Activated CD4-positive, alpha-beta memory T cell treated with anti-CD3 and anti-CD28 coated beads, Interleukin-2, amount 10 ng/mL, durations not matched to agents 7 days and 5 days (primary cell): ENCODE results near the gene RXRG. TPM values are rescaled to one million over a fixed set of nuclear protein-coding genes. Genes with fewer than 3 reads are reported as not detected.

Experiments
- CTCF ChIA-PET: fragments of 350-600 bp; sonication (Branson Sonifier 250); formaldehyde crosslinking; loops from one replicate; lab custom pipeline; 2021; ENCODE audit warnings: antibody characterized with exemption, inconsistent platforms; lab: Charles Lee
- POLR2A ChIA-PET: fragments of 350-600 bp; sonication (Branson Sonifier 250); formaldehyde crosslinking; loops from one replicate; lab custom pipeline; 2021; ENCODE audit warnings: antibody characterized with exemption; lab: Charles Lee
- DNase-seq: peaks from one replicate; pipeline ENCODE4 v3.0.0-alpha.2; 2020
- H3K27ac Mint-ChIP-seq: one replicate; pipeline ENCODE4 v1.8.0; 2021; ENCODE audit warnings: mild to moderate bottlenecking, mixed read lengths
- H3K27me3 Mint-ChIP-seq: one replicate; pipeline ENCODE4 v1.8.0; 2021; ENCODE audit warnings: mixed read lengths
- H3K36me3 Mint-ChIP-seq: one replicate; pipeline ENCODE4 v1.8.0; 2021; ENCODE audit warnings: low read depth, mixed read lengths
- H3K4me1 Mint-ChIP-seq: one replicate; pipeline ENCODE4 v1.8.0; 2021; ENCODE audit warnings: mixed read lengths
- H3K4me3 Mint-ChIP-seq: one replicate; pipeline ENCODE4 v1.8.0; 2021; ENCODE audit warnings: mild to moderate bottlenecking, mixed read lengths
- H3K9me3 Mint-ChIP-seq: one replicate; pipeline ENCODE4 v1.8.0; 2021; ENCODE audit warnings: mixed read lengths
- total RNA-seq, 2 experiments: library from RNA; stranded (reverse); gene quantifications; one replicate each; pipeline ENCODE4 v1.2.3, GENCODE V29; 2021

Gene RXRG
- total RNA-seq, 2 experiments from 2014 or later = not detected

GRCh38 chr1:165352442-165353293 is 92.3 kb downstream of the RXRG start:
- Mint-ChIP-seq H3K27me3 (peaks cover 87% of the 10 kb centered on the region), H3K27ac (no peak overlapping the region), H3K4me3 (no peak overlapping the region), H3K4me1 (peaks cover 3% of the 10 kb centered on the region), H3K9me3 (no peaks in the 10 kb centered on the region), H3K36me3 (no peaks in the 10 kb centered on the region)
- ChIA-PET CTCF (interaction anchor here (1.5 to 3.8 kb wide), 2 partner anchors 16 to 72 kb away, joined by 3 to 23 read pairs; no protein-coding TSS in a partner anchor), POLR2A (no interaction called here)
- DNase-seq = no peak

DNA sequence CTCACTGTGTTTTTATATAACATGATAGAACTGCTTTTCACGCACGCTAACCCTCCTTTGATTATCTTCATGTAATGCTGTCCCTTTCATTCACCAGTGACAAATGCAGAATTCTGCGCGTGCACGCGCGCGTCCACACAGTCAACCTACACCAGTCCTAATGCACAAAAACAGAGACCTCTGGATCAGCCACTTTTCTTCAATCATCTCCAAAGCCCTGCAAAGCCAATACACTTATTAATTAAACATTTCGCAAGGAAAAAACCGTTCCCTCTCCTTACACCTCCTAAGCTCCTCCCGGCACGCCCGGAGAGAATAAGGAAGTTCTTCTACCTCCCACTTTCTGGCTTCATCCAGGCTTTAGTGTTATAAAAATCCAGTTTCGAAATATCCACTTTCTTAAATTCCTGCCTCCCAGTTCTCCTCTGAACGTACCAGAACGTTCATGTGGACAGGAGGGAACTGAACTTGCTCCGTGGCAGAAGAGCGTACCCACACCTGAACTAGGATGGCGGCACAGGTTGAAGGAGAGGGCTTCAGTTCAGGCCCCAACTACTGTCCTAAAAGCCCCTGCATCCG is 93.0 kb downstream of the RXRG start:
- no peak overlapping the region for H3K4me3 Mint-ChIP-seq
- H3K27me3 Mint-ChIP-seq = peaks cover 84% of the 10 kb centered on the region
- peaks cover 3% of the 10 kb centered on the region for H3K4me1 Mint-ChIP-seq
- ChIA-PET POLR2A (no interaction called here), CTCF (interaction anchor here (1.5 to 3.8 kb wide), 2 partner anchors 16 to 73 kb away, joined by 3 to 23 read pairs; no protein-coding TSS in a partner anchor)
- H3K9me3 Mint-ChIP-seq = no peaks in the 10 kb centered on the region
- no peaks in the 10 kb centered on the region for H3K36me3 Mint-ChIP-seq
- H3K27ac Mint-ChIP-seq = no peak overlapping the region
- no peak for DNase-seq

Other genes starting within 250 kb of the RXRG start
- gene LMX1A, start 88.4 kb downstream of the RXRG start, total RNA-seq = not detected
- gene LRRC52, start 98.9 kb upstream of the RXRG start, total RNA-seq = not detected
- gene MGST3, start 186.1 kb upstream of the RXRG start, total RNA-seq = 10 to 100 TPM; 63.4 to 70.3 TPM